ENCODE results near the gene HDDC3.

The HDDC3 gene

DNA sequence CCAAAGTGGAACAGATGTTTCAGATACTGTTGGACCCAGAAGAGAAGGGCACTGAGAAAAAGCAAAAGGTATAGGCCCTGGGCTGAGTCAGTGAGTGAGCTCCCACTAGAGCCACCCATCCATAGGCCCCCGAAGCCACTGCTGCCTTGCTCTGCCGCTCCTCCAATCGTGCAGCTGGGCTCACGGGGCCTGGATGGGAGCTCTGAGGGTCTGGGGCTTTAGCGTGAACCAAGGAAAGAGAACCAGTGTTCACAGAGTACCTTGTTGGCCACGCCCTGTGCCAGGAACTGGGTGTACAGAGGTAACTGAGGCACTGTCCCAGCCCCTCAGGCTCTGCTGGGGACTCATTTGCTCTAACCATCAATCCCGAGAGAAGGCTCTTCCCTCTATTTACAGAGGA lies 7.4 kb upstream of the HDDC3 start:
- Histone ChIP-seq H3K4me1 (ENCODE audit: insufficient read depth, low read length) (no peaks in the 10 kb centered on the region), H3K9ac (ENCODE audit: low read depth, low read length) (no peak overlapping the region)

DNA sequence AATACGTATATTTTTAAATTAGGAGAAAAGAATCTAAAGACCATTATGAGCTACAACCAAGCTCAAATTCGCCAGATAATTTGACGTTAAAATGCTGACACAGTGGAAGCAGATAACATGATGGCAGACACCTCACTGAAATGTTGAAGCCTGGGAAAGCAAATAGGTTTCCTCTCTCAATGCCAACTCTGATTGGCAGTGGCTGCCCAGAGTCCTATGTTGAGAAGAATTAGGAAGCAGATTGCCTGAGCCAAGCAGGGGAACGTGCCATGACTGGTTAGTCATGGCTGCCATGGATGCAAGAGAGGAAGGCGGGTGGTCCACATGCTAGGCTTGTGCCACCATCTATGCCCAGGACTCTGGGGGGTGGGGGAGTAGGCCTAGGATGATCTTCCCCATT lies 5.9 kb upstream of the HDDC3 start:
- H3K27me3 ChIP-seq (ENCODE audit: insufficient read depth, low read length): peaks cover 8% of the 10 kb centered on the region; the same call in 1 of the 2 replicates
- H3K9ac ChIP-seq (ENCODE audit: low read depth, low read length): no peak overlapping the region
- 93% methylated on average over 5 of the region's 5 CpGs for WGBS
- H3K9me3 ChIP-seq (ENCODE audit: insufficient read depth, low read depth, low read length): no peaks in the 10 kb centered on the region
- no peak overlapping the region for H3K27ac ChIP-seq (ENCODE audit: low read depth, low read length)
- peaks cover 61% of the 10 kb centered on the region for H3K36me3 ChIP-seq (ENCODE audit: insufficient read depth, low read length)
- H3K4me3 ChIP-seq (ENCODE audit: low read length): no peak overlapping the region
- H3K4me1 ChIP-seq (ENCODE audit: insufficient read depth, low read length): no peaks in the 10 kb centered on the region; the same call in 1 of the 2 replicates

More for the DNA sequence above, 7.4 kb upstream of the HDDC3 start:
- no peak overlapping the region for H3K27ac ChIP-seq (ENCODE audit: low read depth, low read length)
- no peaks in the 10 kb centered on the region for H3K27me3 ChIP-seq (ENCODE audit: insufficient read depth, low read length)
- H3K9me3 ChIP-seq (ENCODE audit: insufficient read depth, low read depth, low read length): no peaks in the 10 kb centered on the region
- 94% methylated on average over 7 of the region's 7 CpGs for WGBS
- no peak overlapping the region for H3K4me3 ChIP-seq (ENCODE audit: low read length)
- peaks cover 76% of the 10 kb centered on the region for H3K36me3 ChIP-seq (ENCODE audit: insufficient read depth, low read length)

DNA sequence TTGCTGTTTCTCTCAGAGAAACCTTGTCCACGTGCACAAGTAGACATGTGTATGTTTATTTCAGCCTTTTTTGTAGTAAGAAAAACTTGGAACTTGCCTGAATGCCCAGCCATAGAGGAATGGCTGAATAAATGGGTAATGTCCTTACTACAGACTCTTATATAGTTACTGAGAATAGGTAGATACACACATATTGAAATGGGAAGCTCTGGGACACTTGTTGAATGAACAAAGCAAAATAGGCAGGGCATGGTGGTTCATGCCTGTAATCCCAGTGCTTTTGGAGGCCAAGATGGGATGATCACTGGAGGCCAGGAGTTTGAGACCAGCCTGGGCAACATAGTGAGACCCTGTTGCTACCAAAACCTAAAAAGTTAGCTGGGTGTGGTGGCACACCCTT lies 4.5 kb upstream of the HDDC3 start:
- 86% methylated on average over 1 of the region's 1 CpG for WGBS
- H3K4me3 ChIP-seq (ENCODE audit: low read length): no peak overlapping the region
- no peak overlapping the region for H3K9ac ChIP-seq (ENCODE audit: low read depth, low read length)
- no peaks in the 10 kb centered on the region; the same call in 1 of the 2 replicates for H3K4me1 ChIP-seq (ENCODE audit: insufficient read depth, low read length)
- no peak overlapping the region for H3K27ac ChIP-seq (ENCODE audit: low read depth, low read length)
- no peaks in the 10 kb centered on the region for H3K9me3 ChIP-seq (ENCODE audit: insufficient read depth, low read depth, low read length)
- H3K27me3 ChIP-seq (ENCODE audit: insufficient read depth, low read length): peaks cover 15% of the 10 kb centered on the region
- H3K36me3 ChIP-seq (ENCODE audit: insufficient read depth, low read length): peaks cover 47% of the 10 kb centered on the region

DNA sequence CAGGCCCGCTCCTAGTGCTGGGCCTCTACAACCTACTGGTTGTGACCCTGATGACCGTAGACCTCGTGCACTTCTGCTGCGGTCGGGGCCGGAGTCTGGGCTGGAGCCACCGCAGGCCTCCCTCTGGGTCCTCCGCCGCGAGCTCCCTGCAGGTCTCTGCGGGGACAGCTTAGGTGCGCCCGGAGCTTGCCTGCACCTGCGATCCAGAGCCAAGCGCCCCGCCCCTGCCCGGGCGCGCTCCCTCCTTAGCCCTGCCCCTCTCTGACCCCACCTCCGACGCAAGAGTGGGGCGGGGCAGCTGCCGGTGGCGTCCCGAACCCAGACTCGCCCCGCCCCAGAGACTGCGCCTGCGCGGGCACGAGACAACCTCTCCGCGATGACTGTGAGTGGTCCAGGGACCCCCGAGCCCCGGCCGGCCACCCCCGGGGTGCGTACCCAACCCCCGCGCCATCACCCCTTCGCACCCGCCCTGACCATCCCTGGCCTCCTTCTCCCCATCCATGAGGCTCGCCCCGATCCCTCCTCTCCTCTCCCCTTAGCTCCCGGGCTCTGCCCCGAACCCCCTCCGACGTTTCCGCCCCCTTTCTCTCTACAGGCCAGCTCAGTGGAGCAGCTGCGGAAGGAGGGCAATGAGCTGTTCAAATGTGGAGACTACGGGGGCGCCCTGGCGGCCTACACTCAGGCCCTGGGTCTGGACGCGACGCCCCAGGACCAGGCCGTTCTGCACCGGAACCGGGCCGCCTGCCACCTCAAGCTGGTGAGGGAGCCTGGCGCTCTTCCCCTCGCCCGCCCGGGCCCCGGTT lies 2.8 kb upstream of the HDDC3 start, which contains the start of gene UNC45A:
Gene UNC45A (plus strand): TSS at position 337 of the 803 bp plus-strand sequence. CDS start 40 bp downstream, at position 377.
- H3K36me3 ChIP-seq (ENCODE audit: insufficient read depth, low read length): peaks cover 33% of the 10 kb centered on the region
- no peak within 1 kb of the TSS for H3K27ac ChIP-seq (ENCODE audit: low read depth, low read length)
- H3K4me3 ChIP-seq (ENCODE audit: low read length): peak within 1 kb of the TSS; percentile 78
- no peaks in the 10 kb centered on the region; the same call in 1 of the 2 replicates for H3K4me1 ChIP-seq (ENCODE audit: insufficient read depth, low read length)
- peak within 1 kb of the TSS; percentile 66 for H3K9ac ChIP-seq (ENCODE audit: low read depth, low read length)
- H3K27me3 ChIP-seq (ENCODE audit: insufficient read depth, low read length): peaks cover 15% of the 10 kb centered on the region
- WGBS: under 1% methylated on average over 65 of the region's 65 CpGs
- no peaks in the 10 kb centered on the region for H3K9me3 ChIP-seq (ENCODE audit: insufficient read depth, low read depth, low read length)

DNA sequence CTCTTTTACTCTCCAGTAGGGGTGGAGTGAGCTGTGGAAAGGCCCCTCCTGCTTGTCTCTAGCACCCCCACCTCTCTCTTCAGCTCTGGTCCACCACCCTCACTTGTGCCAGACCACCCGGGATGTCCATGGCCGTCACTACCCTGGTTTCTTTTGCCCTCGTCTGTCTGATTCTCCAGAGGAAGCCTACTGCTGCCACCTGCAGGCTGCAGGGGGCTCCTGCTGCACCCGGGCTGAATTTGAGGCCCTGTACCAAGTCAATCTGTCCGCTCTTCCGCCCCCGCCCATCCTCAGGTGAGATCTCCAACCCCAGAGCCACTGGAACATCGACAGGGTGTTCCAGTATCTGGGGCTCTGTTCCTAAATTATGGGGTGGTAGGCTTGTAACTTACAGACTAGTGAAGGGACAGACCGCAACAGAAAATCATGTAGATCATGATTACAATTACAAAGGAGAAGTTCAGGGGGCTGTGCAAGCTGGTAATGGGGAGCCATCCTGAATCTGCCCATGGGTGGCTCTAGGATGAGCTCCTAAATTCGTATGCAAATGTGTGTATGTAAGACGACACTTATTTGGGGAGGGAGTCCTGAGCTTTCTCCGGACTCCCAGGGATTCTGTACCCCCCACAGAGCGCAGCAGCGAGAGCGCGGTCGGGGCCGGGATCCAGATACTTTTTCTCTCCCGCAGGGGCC lies 2.1 kb upstream of the HDDC3 start:
- Histone ChIP-seq H3K4me1 (ENCODE audit: insufficient read depth, low read length) (no peaks in the 10 kb centered on the region; the same call in 1 of the 2 replicates), H3K4me3 (ENCODE audit: low read length) (peak overlapping the region; percentile 78), H3K9me3 (ENCODE audit: insufficient read depth, low read depth, low read length) (no peaks in the 10 kb centered on the region), H3K9ac (ENCODE audit: low read depth, low read length) (peak overlapping the region; percentile 20; the same call in 1 of the 2 replicates), H3K36me3 (ENCODE audit: insufficient read depth, low read length) (peaks cover 26% of the 10 kb centered on the region), H3K27ac (ENCODE audit: low read depth, low read length) (no peak overlapping the region), H3K27me3 (ENCODE audit: insufficient read depth, low read length) (peaks cover 15% of the 10 kb centered on the region)
- 3% methylated on average over 19 of the region's 19 CpGs for WGBS

DNA sequence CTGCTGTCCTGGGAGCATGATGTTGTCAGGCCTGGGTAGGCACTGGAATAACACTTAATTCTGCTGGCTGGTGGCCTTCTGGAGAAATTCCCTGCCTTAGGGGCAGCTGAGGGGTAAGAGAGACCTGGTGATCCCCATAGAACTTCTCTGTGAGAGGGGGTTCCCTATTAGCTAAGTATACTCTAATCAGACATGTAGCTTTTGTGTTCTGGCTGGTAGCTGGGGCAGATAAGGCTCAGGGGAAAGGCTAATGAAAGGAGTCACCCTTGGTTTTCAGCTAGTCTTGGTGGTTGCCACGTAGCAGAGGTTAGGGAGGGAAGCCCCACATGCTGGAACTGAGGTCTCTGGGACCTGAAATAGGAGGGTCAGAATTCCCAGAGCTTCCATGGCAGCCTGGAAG lies 952 bp upstream of the HDDC3 start:
- Histone ChIP-seq H3K9me3 (ENCODE audit: insufficient read depth, low read depth, low read length) (no peaks in the 10 kb centered on the region), H3K9ac (ENCODE audit: low read depth, low read length) (no peak overlapping the region), H3K4me1 (ENCODE audit: insufficient read depth, low read length) (no peaks in the 10 kb centered on the region; the same call in 1 of the 2 replicates), H3K27me3 (ENCODE audit: insufficient read depth, low read length) (peaks cover 15% of the 10 kb centered on the region), H3K27ac (ENCODE audit: low read depth, low read length) (no peak overlapping the region), H3K36me3 (ENCODE audit: insufficient read depth, low read length) (peaks cover 17% of the 10 kb centered on the region), H3K4me3 (ENCODE audit: low read length) (no peak overlapping the region)
- WGBS: 78% methylated on average over 1 of the region's 1 CpG

DNA sequence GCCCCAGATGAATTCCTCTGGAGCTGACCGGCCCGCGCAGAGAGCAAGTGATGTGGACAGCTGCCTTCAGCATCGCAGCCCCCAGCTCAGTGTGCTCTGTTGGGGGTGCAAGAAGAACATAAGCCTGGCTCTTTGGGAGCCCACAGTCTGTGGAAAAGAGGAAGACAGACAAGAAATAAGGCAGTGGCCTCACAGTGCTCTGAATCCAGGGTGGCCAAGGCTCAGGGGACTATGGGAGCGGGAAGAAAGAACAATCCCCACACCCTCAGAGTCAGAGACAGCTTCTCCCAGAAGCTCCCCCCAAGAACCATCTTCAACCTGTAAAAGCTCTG lies 277 bp upstream of the HDDC3 start:
- Histone ChIP-seq H3K27ac (ENCODE audit: low read depth, low read length) (no peak overlapping the region), H3K9me3 (ENCODE audit: insufficient read depth, low read depth, low read length) (no peaks in the 10 kb centered on the region), H3K4me3 (ENCODE audit: low read length) (peak overlapping the region; percentile 75), H3K36me3 (ENCODE audit: insufficient read depth, low read length) (peaks cover 11% of the 10 kb centered on the region), H3K9ac (ENCODE audit: low read depth, low read length) (no peak overlapping the region), H3K4me1 (ENCODE audit: insufficient read depth, low read length) (no peaks in the 10 kb centered on the region; the same call in 1 of the 2 replicates), H3K27me3 (ENCODE audit: insufficient read depth, low read length) (peaks cover 15% of the 10 kb centered on the region)
- 26% methylated on average over 5 of the region's 5 CpGs for WGBS

DNA sequence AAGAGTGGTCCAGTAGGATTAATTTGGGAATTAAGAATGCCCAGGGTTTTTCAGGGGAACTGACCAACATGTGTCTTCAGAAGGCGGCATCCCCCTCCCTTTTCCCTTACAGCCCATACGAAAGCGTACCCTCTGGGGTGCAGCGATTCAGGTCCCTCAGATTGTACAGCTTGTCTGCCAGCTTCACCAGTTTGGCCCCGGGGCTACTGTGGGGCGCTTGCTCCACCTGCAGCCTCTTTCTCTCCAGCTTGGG lies 848 bp downstream of the HDDC3 start:
- Histone ChIP-seq H3K9ac (ENCODE audit: low read depth, low read length) (no peak overlapping the region), H3K27ac (ENCODE audit: low read depth, low read length) (no peak overlapping the region), H3K36me3 (ENCODE audit: insufficient read depth, low read length) (peaks cover 3% of the 10 kb centered on the region), H3K27me3 (ENCODE audit: insufficient read depth, low read length) (peaks cover 15% of the 10 kb centered on the region), H3K9me3 (ENCODE audit: insufficient read depth, low read depth, low read length) (no peaks in the 10 kb centered on the region), H3K4me1 (ENCODE audit: insufficient read depth, low read length) (no peaks in the 10 kb centered on the region; the same call in 1 of the 2 replicates), H3K4me3 (ENCODE audit: low read length) (peak overlapping the region; percentile 75)
- 43% methylated on average over 6 of the region's 6 CpGs for WGBS

DNA sequence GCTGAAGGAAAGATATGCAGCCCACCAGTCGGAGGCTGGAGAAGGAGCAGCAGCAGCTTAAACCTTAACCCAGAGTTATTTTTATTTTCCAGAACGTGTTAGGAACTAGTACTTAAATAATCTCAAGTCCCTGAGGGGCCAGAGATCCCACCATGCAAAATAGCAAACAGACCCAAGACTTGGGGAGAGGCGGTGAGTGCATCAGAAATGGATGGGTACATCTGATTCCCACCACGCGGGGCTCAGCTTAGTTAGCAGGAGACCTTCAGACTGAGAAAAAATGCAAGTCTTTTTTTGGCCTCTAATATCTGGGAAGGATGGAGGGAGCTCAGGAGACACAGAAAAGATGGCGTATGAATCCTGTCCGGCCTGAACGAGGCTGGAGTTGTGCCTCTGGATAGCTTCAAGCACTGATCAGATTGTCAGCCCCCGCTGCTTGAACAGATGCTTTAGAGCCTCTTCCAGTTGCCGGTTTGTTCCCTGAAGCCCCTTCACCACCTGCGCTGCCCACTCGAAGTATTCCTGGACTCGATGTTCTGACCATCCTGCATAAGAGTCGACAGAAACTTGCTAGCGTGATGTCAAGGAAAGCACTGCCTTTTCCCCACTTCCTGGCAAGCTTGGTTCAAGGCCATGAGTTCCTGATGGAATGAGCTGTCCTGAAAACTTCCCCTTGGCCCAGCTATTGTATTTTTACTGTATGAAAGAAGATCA lies 1.3 kb downstream of the HDDC3 start:
- peak overlapping the region; percentile 75; the same call in 1 of the 2 replicates for H3K4me3 ChIP-seq (ENCODE audit: low read length)
- 94% methylated on average over 15 of the region's 15 CpGs for WGBS
- peaks cover 15% of the 10 kb centered on the region for H3K27me3 ChIP-seq (ENCODE audit: insufficient read depth, low read length)
- no peaks in the 10 kb centered on the region for H3K9me3 ChIP-seq (ENCODE audit: insufficient read depth, low read depth, low read length)
- no peak overlapping the region for H3K27ac ChIP-seq (ENCODE audit: low read depth, low read length)
- H3K9ac ChIP-seq (ENCODE audit: low read depth, low read length): no peak overlapping the region
- H3K4me1 ChIP-seq (ENCODE audit: insufficient read depth, low read length): no peaks in the 10 kb centered on the region; the same call in 1 of the 2 replicates
- no peaks in the 10 kb centered on the region for H3K36me3 ChIP-seq (ENCODE audit: insufficient read depth, low read length)

DNA sequence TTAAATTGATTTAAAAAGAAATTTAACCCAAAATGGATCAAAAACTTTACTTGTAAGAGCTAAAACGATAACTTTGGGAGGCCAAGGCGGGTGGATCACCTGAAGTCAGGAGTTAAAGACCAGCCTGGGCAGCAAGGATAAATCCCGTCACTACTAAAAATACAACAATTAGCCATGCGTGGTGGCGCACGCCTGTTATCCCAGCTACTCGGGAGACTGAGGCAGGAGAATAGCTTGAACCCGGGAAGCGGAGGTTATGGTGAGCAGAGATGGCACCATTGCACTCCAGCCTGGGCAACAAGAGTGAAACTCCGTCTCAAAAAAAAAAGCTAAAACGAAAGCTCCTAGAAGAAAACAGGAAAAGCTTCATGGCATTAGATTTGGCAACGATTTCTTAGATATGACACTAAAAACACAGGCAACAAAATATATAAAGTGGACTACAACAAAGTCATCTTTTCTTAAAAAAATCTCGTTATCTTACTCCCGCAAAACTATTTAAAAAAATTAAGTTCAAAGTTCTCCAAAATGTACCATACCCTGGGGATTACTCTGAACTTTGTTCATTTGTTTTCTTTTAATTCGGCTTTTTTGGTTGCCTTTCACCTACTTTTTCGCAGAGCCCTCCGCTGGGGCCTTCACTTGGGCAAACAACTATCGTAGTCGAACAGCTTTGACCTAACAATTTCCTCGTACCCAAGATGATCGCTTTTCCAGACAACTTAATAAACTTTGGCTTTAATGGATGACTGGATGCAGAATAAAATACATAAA lies 2.9 kb downstream of the HDDC3 start:
- no peaks in the 10 kb centered on the region for H3K36me3 ChIP-seq (ENCODE audit: insufficient read depth, low read length)
- no peak overlapping the region for H3K27ac ChIP-seq (ENCODE audit: low read depth, low read length)
- peaks cover 15% of the 10 kb centered on the region for H3K27me3 ChIP-seq (ENCODE audit: insufficient read depth, low read length)
- H3K9me3 ChIP-seq (ENCODE audit: insufficient read depth, low read depth, low read length): no peaks in the 10 kb centered on the region
- H3K4me3 ChIP-seq (ENCODE audit: low read length): no peak overlapping the region
- 96% methylated on average over 21 of the region's 21 CpGs for WGBS
- H3K9ac ChIP-seq (ENCODE audit: low read depth, low read length): no peak overlapping the region
- H3K4me1 ChIP-seq (ENCODE audit: insufficient read depth, low read length): no peaks in the 10 kb centered on the region; the same call in 1 of the 2 replicates

All from HUES64 (cell line).